ENCODE measurements around the gene APOL1.

GRCh38 chr22:36238373-36239149 lies 14.4 kb upstream of the APOL1 start:
- TF ChIP-seq POLR2A (IDR thresholded peaks at IDR 0.05; ENCODE audit: low read depth, low read length) (no peak), SPI1 (IDR thresholded peaks at IDR 0.05; ENCODE audit: low read depth, low read length) (no peak), TAF1 (IDR thresholded peaks at IDR 0.05; ENCODE audit: low read depth, low read length) (no peak), POLR2AphosphoS5 (IDR thresholded peaks at IDR 0.05; ENCODE audit: low read depth, low read length) (no peak), PAX5 (IDR thresholded peaks at IDR 0.05; ENCODE audit: insufficient read depth, low read length, severe bottlenecking) (no peak)

Data from GM12891 (cell line).